GM12801 (cell line): ENCODE measurements around the gene SDC3.

Experiments
- CTCF ChIP-seq: IDR thresholded peaks from one replicate; pipeline ENCODE4 v1.5.1; 2011; ENCODE audit warnings: control low read depth; ENCODE audit not compliant: insufficient read length; ENCODE audit errors: extremely low read depth

Gene SDC3

GRCh38 chr1:30912224-30912623, 3.7 kb upstream of the SDC3 start:
- no peak for TF ChIP-seq CTCF

GRCh38 chr1:30911059-30911954, 2.7 kb upstream of the SDC3 start:
- TF ChIP-seq CTCF: no peak

- no peak for TF ChIP-seq CTCF
Observed at GRCh38 chr1:30909365-30910068, 959 bp upstream of the SDC3 start.

GRCh38 chr1:30908316-30908695, 252 bp downstream of the SDC3 start:
- TF ChIP-seq CTCF: no peak

- TF ChIP-seq CTCF: no peak
Observed at GRCh38 chr1:30907481-30908315, 860 bp downstream of the SDC3 start.

- no peak for TF ChIP-seq CTCF
Observed at GRCh38 chr1:30906631-30907441, 1.7 kb downstream of the SDC3 start.
